Pancreas (tissue), 10 donors: ENCODE measurements around the gene LMX1B. TPM values are rescaled to one million over a fixed set of nuclear protein-coding genes. Genes with fewer than 3 reads are reported as not detected.
A peak's percentile ranks its signal among the peaks of the same experiment; 100 is the strongest.

Experiments used
- ATAC-seq, 4 donors: fragments of 200-7000 bp; cut with Tn5 transposase; one replicate each; pipeline versions ENCODE4 v1.8.0 to v1.9.1; 2020; ENCODE audit warnings: mild to moderate bottlenecking in 4 of 4, moderate library complexity in 4 of 4
- DNase-seq, 6 donors: peaks; one replicate each; pipeline ENCODE4 v3.0.0-alpha.2; 2020
- FAIRE-seq: peaks from 2 replicates; lab custom pipeline; 2012; peaks lifted over from hg19 to GRCh38; lab: Jason Lieb, UNC
- H3K27ac ChIP-seq, 4 donors: fragments of 200-600 bp; sonication (generic); 1 replicate in 3 of 4; 2 replicates in 1 of 4; pipeline versions ENCODE4 v1.5.0 to v1.8.0; 2020
- H3K27me3 ChIP-seq, 4 donors: fragments of 200-600 bp; one replicate each; pipeline ENCODE4 v1.8.0; 2021
- H3K36me3 ChIP-seq, 3 donors: fragments of 200-600 bp; sonication (generic) in 1 of 3; one replicate each; pipeline versions ENCODE4 v1.5.0 to v1.8.0; 2020 to 2021
- H3K4me1 ChIP-seq, 3 donors: fragments of 200-600 bp; one replicate each; pipeline ENCODE4 v1.8.0; 2021
- H3K4me3 ChIP-seq, 4 donors: fragments of 200-600 bp; sonication (generic) in 2 of 4; one replicate each; pipeline versions ENCODE4 v1.5.0 to v1.8.0; 2020 to 2021
- H3K9me3 ChIP-seq, 4 donors: fragments of 200-600 bp; one replicate each; pipeline ENCODE4 v1.8.0; 2021
- CTCF ChIP-seq, 4 donors: fragments of 200-600 bp; sonication (generic) in 3 of 4; IDR thresholded peaks; one replicate each; pipeline versions ENCODE4 v1.5.0 to v1.8.0; 2021; ENCODE audit warnings: antibody characterized with exemption in 4 of 4
- WGBS, 2 donors: extraction: QIAGEN DNeasy Blood & Tissue Kit; methylation state at CpG; one replicate each; pipeline ENCODE4 v1.1.7; 2013; 5-methylcytosine and 5-hydroxymethylcytosine counted together
- intact Hi-C, 3 donors: fragments of 100-400 bp; cut with DNase I; formaldehyde crosslinking; loops; one replicate each; pipeline versions ENCODE4 v1.11.1 to v1.14.2; 2022
- polyA plus RNA-seq, 2 donors: library from polyadenylated mRNA; stranded (reverse); fragments of 200-250 nt; gene quantifications; one replicate each; pipeline ENCODE4 v1.2.3, GENCODE V29; 2013
- total RNA-seq, 6 donors: library from RNA; stranded (reverse); fragmentation: NEBNext Ultra II Directional in 4 of 6; extraction: Animal tissue kit (Norgen Biotek cat#: 25700) in 4 of 6; gene quantifications; one replicate each; pipeline versions ENCODE4 v1.2.1 to v1.2.4, GENCODE V29; 2021 to 2023
- donor health status: healthy with polysubstance abuse.
- donor health status: DM: no; HTN: no; CAD: no; lungs with moderate emphysema.
- donor health status: DM: no; HTN: no; CAD: no.
- donor health status: control.
- donor health status: control.
- donor health status: Bipolar disorder and iron deficiency.
- donor health status: DM: yes; HTN: yes; CAD: no.
- donor health status: DM: no; HTN: no; CAD: no.
- donor health status: DM: no; HTN: no; CAD: no.
- donor health status: DM: yes; HTN: yes; CAD: no.

Gene LMX1B
- 1 to 10 TPM in 1 of 6 donors, under 1 TPM in 5; 0.14 to 1.2 (median 0.62) TPM for total RNA-seq
- under 1 TPM; 0.05 to 0.30 TPM for polyA plus RNA-seq

GRCh38 chr9:126613651-126614050, at the start of gene LMX1B:
TSS of gene LMX1B (plus strand) at chr9:126613928. CDS start at chr9:126614450, 522 bp downstream.
- WGBS, 2 donors, result 1 to 2% methylated on average over 33 to 54 of the region's 58 CpGs
- Histone ChIP-seq H3K4me3 (peak within 1 kb of the TSS in 2 of 4 donors; percentile 32 to 43), H3K4me1 (peaks cover 0 to 12% (median 5%) of the 10 kb centered on the region in 3 donors), H3K27me3 (peaks cover 0 to 6% (median 2%) of the 10 kb centered on the region in 4 donors), H3K9me3 (no peaks in the 10 kb centered on the region), H3K36me3 (no peaks in the 10 kb centered on the region), H3K27ac (no peak within 1 kb of the TSS)
- peak in 2 of 6 donors; percentile 54 to 82 for DNase-seq
- peak in 2 of 4 donors; percentile 35 to 42 for ATAC-seq
- TF ChIP-seq CTCF (IDR thresholded peaks at IDR 0.05), result no peak
- no peak for FAIRE-seq
- intact Hi-C loops, result loop anchor here in 2 of 3 donors (5.0 to 10.0 kb wide), 3 partner anchors 74 to 171 kb away; no protein-coding TSS in a partner anchor

GRCh38 chr9:126564128-126564527, 49.6 kb upstream of the LMX1B start:
- ATAC-seq (no peak), FAIRE-seq (no peak), DNase-seq (no peak)
- Histone ChIP-seq H3K4me1 (no peaks in the 10 kb centered on the region), H3K27ac (no peak overlapping the region), H3K36me3 (no peaks in the 10 kb centered on the region), H3K27me3 (peaks cover 0 to 2% (median 0%) of the 10 kb centered on the region in 4 donors), H3K9me3 (no peaks in the 10 kb centered on the region), H3K4me3 (no peak overlapping the region)
- TF ChIP-seq CTCF (IDR thresholded peaks at IDR 0.05), result no peak
- 33 to 41% methylated on average over 10 of the region's 10 CpGs for WGBS, 2 donors
- intact Hi-C loops, result no loop called here

- no peak overlapping the region for H3K4me3 ChIP-seq
- H3K4me1 ChIP-seq, result no peaks in the 10 kb centered on the region
- H3K27ac ChIP-seq, result no peak overlapping the region
- ATAC-seq (no peak), DNase-seq (no peak), FAIRE-seq (no peak)
- intact Hi-C loops, result no loop called here
- H3K36me3 ChIP-seq, result no peaks in the 10 kb centered on the region
- no peaks in the 10 kb centered on the region for H3K9me3 ChIP-seq
- peaks cover 0 to 2% (median 0%) of the 10 kb centered on the region in 4 donors for H3K27me3 ChIP-seq
- 35 to 42% methylated on average over 5 of the region's 5 CpGs for WGBS, 2 donors
- TF ChIP-seq CTCF (IDR thresholded peaks at IDR 0.05), result no peak
Observed at GRCh38 chr9:126564716-126565115, 49.0 kb upstream of the LMX1B start.

- TF ChIP-seq CTCF (IDR thresholded peaks at IDR 0.05), result no peak
- peaks cover 0 to 2% (median 0%) of the 10 kb centered on the region in 4 donors for H3K27me3 ChIP-seq
- FAIRE-seq (no peak), DNase-seq (no peak), ATAC-seq (no peak)
- no peaks in the 10 kb centered on the region for H3K36me3 ChIP-seq
- no peaks in the 10 kb centered on the region for H3K9me3 ChIP-seq
- H3K27ac ChIP-seq, result no peak overlapping the region
- H3K4me3 ChIP-seq, result no peak overlapping the region
- intact Hi-C loops, result no loop called here
- H3K4me1 ChIP-seq, result no peaks in the 10 kb centered on the region
- 65 to 71% methylated on average over 11 of the region's 11 CpGs for WGBS, 2 donors
Observed at GRCh38 chr9:126565336-126566128, 48.2 kb upstream of the LMX1B start.

GRCh38 chr9:126569036-126569435, 44.7 kb upstream of the LMX1B start:
- no peak overlapping the region for H3K4me3 ChIP-seq
- ATAC-seq, result no peak
- H3K27ac ChIP-seq, result no peak overlapping the region
- no peaks in the 10 kb centered on the region for H3K9me3 ChIP-seq
- no peaks in the 10 kb centered on the region for H3K4me1 ChIP-seq
- 91 to 92% methylated on average over 1 of the region's 1 CpG for WGBS, 2 donors
- no peak for FAIRE-seq
- intact Hi-C loops, result no loop called here
- H3K36me3 ChIP-seq, result no peaks in the 10 kb centered on the region
- H3K27me3 ChIP-seq, result no peaks in the 10 kb centered on the region
- no peak for TF ChIP-seq CTCF (IDR thresholded peaks at IDR 0.05)
- DNase-seq, result no peak
